CD14-positive monocyte (primary cell): ENCODE results near the gene GIGYF1. TPM values are rescaled to one million over a fixed set of nuclear protein-coding genes. Genes with fewer than 3 reads are reported as not detected.

Source experiments
- DNase-seq, 3 donors: peaks; one replicate each; pipeline ENCODE4 v3.0.0-alpha.2; 2011 to 2022
- H2AFZ ChIP-seq: 2 replicates; pipeline ENCODE4 v1.6.0; 2012; ENCODE audit warnings: mild to moderate bottlenecking, low read depth, low read length, inconsistent platforms; ENCODE audit not compliant: insufficient read depth, poor library complexity, severe bottlenecking
- H3K27ac ChIP-seq, 2 donors: 1 replicate in 1 of 2; 2 replicates in 1 of 2; pipeline ENCODE4 v1.5.1; 2012 to 2013; ENCODE audit warnings: low read length in 2 of 2, control low read depth in 1 of 2, inconsistent platforms in 1 of 2, low read depth in 1 of 2, mild to moderate bottlenecking in 1 of 2
- H3K27me3 ChIP-seq, 2 donors: one replicate each; pipeline versions ENCODE4 v1.6.0 to v1.6.1; 2011 to 2013; ENCODE audit warnings: low read length in 2 of 2; ENCODE audit not compliant: control insufficient read depth in 2 of 2, insufficient read depth in 2 of 2
- H3K36me3 ChIP-seq, 2 donors: replicated peaks in 1 of 2; 1 replicate in 1 of 2; 2 replicates in 1 of 2; pipeline versions ENCODE4 v1.5.1 to v1.6.1; 2012 to 2013; ENCODE audit warnings: low read length in 2 of 2, control low read depth in 1 of 2, inconsistent platforms in 1 of 2, mild to moderate bottlenecking in 1 of 2; ENCODE audit not compliant: insufficient read depth in 2 of 2, control insufficient read depth in 1 of 2
- H3K4me1 ChIP-seq, 2 donors: 1 replicate in 1 of 2; 2 replicates in 1 of 2; pipeline versions ENCODE4 v1.5.1 to v1.6.1; 2012 to 2013; ENCODE audit warnings: low read length in 2 of 2, control low read depth in 1 of 2, inconsistent platforms in 1 of 2, mild to moderate bottlenecking in 1 of 2, moderate library complexity in 1 of 2; ENCODE audit not compliant: insufficient read depth in 2 of 2, control insufficient read depth in 1 of 2
- H3K4me2 ChIP-seq: replicated peaks from 2 replicates; pipeline ENCODE3; 2012; ENCODE audit warnings: low read length, moderate library complexity, mild to moderate bottlenecking; ENCODE audit not compliant: poor library complexity, severe bottlenecking; ENCODE audit errors: extremely low read depth
- H3K4me3 ChIP-seq, 3 experiments: fragments of 200-600 bp in 1 of 3; sonication (generic) in 1 of 3; replicated peaks in 1 of 3; 1 replicate in 2 of 3; 2 replicates in 1 of 3; pipeline ENCODE4 v1.5.1; 2011 to 2013; ENCODE audit warnings: low read length in 3 of 3, mild to moderate bottlenecking in 3 of 3, control low read depth in 2 of 3, low read depth in 2 of 3, inconsistent platforms in 1 of 3, moderate library complexity in 1 of 3
- H3K79me2 ChIP-seq: 2 replicates; pipeline ENCODE4 v1.6.0; 2012; ENCODE audit warnings: mild to moderate bottlenecking, control low read depth, inconsistent platforms, low read length, moderate library complexity; ENCODE audit not compliant: insufficient read depth
- H3K9ac ChIP-seq: 2 replicates; pipeline ENCODE4 v1.6.0; 2017; ENCODE audit warnings: low read length, mild to moderate bottlenecking; ENCODE audit not compliant: insufficient read depth, poor library complexity, severe bottlenecking
- H3K9me3 ChIP-seq, 2 donors: replicated peaks in 1 of 2; 1 replicate in 1 of 2; 2 replicates in 1 of 2; pipeline versions ENCODE4 v1.5.1 to v1.6.1; 2012 to 2013; ENCODE audit warnings: low read length in 2 of 2, control low read depth in 1 of 2; ENCODE audit not compliant: control insufficient read depth in 1 of 2, insufficient read depth in 1 of 2
- H4K20me1 ChIP-seq: 2 replicates; pipeline ENCODE4 v1.6.0; 2012; ENCODE audit warnings: mild to moderate bottlenecking, low read length, control low read depth, moderate library complexity; ENCODE audit not compliant: insufficient read depth
- H3K27ac Mint-ChIP-seq, 7 donors: one replicate each; pipeline ENCODE4 v1.8.0; 2020; ENCODE audit warnings: mild to moderate bottlenecking in 7 of 7, mixed read lengths in 7 of 7, moderate library complexity in 6 of 7, inconsistent platforms in 2 of 7
- H3K27me3 Mint-ChIP-seq, 3 donors: one replicate each; pipeline ENCODE4 v1.8.0; 2021 to 2022; ENCODE audit warnings: low read depth in 3 of 3, mild to moderate bottlenecking in 3 of 3, mixed read lengths in 3 of 3, moderate library complexity in 3 of 3, inconsistent platforms in 1 of 3
- H3K36me3 Mint-ChIP-seq, 2 donors: one replicate each; pipeline ENCODE4 v1.8.0; 2020; ENCODE audit warnings: mixed read lengths in 2 of 2, inconsistent platforms in 1 of 2, mild to moderate bottlenecking in 1 of 2
- H3K4me1 Mint-ChIP-seq: one replicate; pipeline ENCODE4 v1.8.0; 2020; ENCODE audit warnings: mild to moderate bottlenecking, mixed read lengths
- H3K4me3 Mint-ChIP-seq, 2 donors: one replicate each; pipeline ENCODE4 v1.8.0; 2020; ENCODE audit warnings: mild to moderate bottlenecking in 2 of 2, mixed read lengths in 2 of 2, moderate library complexity in 1 of 2
- H3K9me3 Mint-ChIP-seq, 7 donors: one replicate each; pipeline ENCODE4 v1.8.0; 2020 to 2022; ENCODE audit warnings: mixed read lengths in 7 of 7, mild to moderate bottlenecking in 6 of 7, moderate library complexity in 6 of 7, inconsistent platforms in 2 of 7
- WGBS: methylation state at CpG from one replicate; pipeline ENCODE4 v1.1.5; 2013; ENCODE audit warnings: missing lambda C conversion rate; ENCODE audit not compliant: insufficient coverage; 5-methylcytosine and 5-hydroxymethylcytosine counted together
- intact Hi-C, 2 donors: fragments of 100-400 bp; cut with micrococcal nuclease; formaldehyde crosslinking; loops; one replicate each; pipeline versions ENCODE4 v1.15.0 to v1.15.1; 2023
- polyA plus RNA-seq, 3 donors: library from polyadenylated mRNA; depleted of rRNA in 1 of 3; unstranded in 2 of 3; stranded (reverse) in 1 of 3; fragments of 300-500 nt in 2 of 3; fragments of >200 nt in 1 of 3; fragmentation: Illumina TruSeq in 2 of 3; gene quantifications; 1 replicate in 2 of 3; 2 replicates in 1 of 3; pipeline ENCODE4 v1.2.3, GENCODE V29; 2012 to 2021
- TF ChIP-seq, protein P1 (sequence below): fragments of 200-600 bp; IDR thresholded peaks from one replicate; pipeline ENCODE4 v1.8.0; 2022; ENCODE audit warnings: antibody characterized with exemption, mild to moderate bottlenecking

The GIGYF1 gene
- polyA plus RNA-seq, 3 donors, result 0.30 to 30.6 (median 0.34) TPM

- Histone ChIP-seq H3K36me3 (no peaks in the 10 kb centered on the region), H2AFZ (no peak overlapping the region), H3K79me2 (no peaks in the 10 kb centered on the region), H3K4me3 (no peak overlapping the region), H3K4me2 (no peak overlapping the region), H3K27me3 (peaks cover 5 to 8% of the 10 kb centered on the region in 2 donors), H3K4me1 (no peaks in the 10 kb centered on the region), H3K27ac (no peak overlapping the region), H3K9ac (no peak overlapping the region), H4K20me1 (no peaks in the 10 kb centered on the region), H3K9me3 (no peaks in the 10 kb centered on the region)
- WGBS, result 92% methylated on average over 9 of the region's 15 CpGs
- Mint-ChIP-seq H3K4me1 (no peaks in the 10 kb centered on the region), H3K36me3 (no peaks in the 10 kb centered on the region), H3K27me3 (peaks cover 15 to 36% (median 23%) of the 10 kb centered on the region in 3 donors), H3K9me3 (peaks cover 0 to 12% (median 2%) of the 10 kb centered on the region in 7 donors), H3K27ac (peak overlapping the region in 1 of 7 donors; percentile 1), H3K4me3 (no peak overlapping the region)
- DNase-seq, result no peak
- intact Hi-C loops, result no loop called here
- TF ChIP-seq, protein P1, sequence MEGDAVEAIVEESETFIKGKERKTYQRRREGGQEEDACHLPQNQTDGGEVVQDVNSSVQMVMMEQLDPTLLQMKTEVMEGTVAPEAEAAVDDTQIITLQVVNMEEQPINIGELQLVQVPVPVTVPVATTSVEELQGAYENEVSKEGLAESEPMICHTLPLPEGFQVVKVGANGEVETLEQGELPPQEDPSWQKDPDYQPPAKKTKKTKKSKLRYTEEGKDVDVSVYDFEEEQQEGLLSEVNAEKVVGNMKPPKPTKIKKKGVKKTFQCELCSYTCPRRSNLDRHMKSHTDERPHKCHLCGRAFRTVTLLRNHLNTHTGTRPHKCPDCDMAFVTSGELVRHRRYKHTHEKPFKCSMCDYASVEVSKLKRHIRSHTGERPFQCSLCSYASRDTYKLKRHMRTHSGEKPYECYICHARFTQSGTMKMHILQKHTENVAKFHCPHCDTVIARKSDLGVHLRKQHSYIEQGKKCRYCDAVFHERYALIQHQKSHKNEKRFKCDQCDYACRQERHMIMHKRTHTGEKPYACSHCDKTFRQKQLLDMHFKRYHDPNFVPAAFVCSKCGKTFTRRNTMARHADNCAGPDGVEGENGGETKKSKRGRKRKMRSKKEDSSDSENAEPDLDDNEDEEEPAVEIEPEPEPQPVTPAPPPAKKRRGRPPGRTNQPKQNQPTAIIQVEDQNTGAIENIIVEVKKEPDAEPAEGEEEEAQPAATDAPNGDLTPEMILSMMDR, result no peak
These were observed 44.1 kb downstream of the GIGYF1 start for GRCh38 chr7:100649826-100650565.

GRCh38 chr7:100642534-100642907, 51.5 kb downstream of the GIGYF1 start:
- no peaks in the 10 kb centered on the region for H4K20me1 ChIP-seq
- DNase-seq, result no peak
- H3K9me3 ChIP-seq, result no peaks in the 10 kb centered on the region
- intact Hi-C loops, result no loop called here
- no peaks in the 10 kb centered on the region for H3K36me3 ChIP-seq
- H3K4me2 ChIP-seq, result no peak overlapping the region
- no peaks in the 10 kb centered on the region for H3K79me2 ChIP-seq
- H3K4me1 ChIP-seq, result no peaks in the 10 kb centered on the region
- H3K27ac ChIP-seq, result no peak overlapping the region
- Mint-ChIP-seq H3K4me1 (no peaks in the 10 kb centered on the region), H3K36me3 (no peaks in the 10 kb centered on the region), H3K9me3 (no peaks in the 10 kb centered on the region), H3K27ac (no peak overlapping the region), H3K27me3 (peaks cover 11 to 30% (median 12%) of the 10 kb centered on the region in 3 donors), H3K4me3 (no peak overlapping the region)
- H3K27me3 ChIP-seq, result no peaks in the 10 kb centered on the region
- WGBS, result 90% methylated on average over 11 of the region's 11 CpGs
- H3K4me3 ChIP-seq, result no peak overlapping the region
- TF ChIP-seq, protein P1, result no peak
- no peak overlapping the region for H2AFZ ChIP-seq
- no peak overlapping the region for H3K9ac ChIP-seq
